GM23248 (cell line): ENCODE results near the gene KCNT1. TPM values are rescaled to one million over a fixed set of nuclear protein-coding genes. Genes with fewer than 3 reads are reported as not detected.

ENCODE experiments used
- DNase-seq: peaks from one replicate; pipeline ENCODE4 v3.0.0-alpha.2; 2015
- H2AFZ ChIP-seq: fragments of 200-600 bp; sonication (generic); 2 replicates; pipeline ENCODE4 v1.6.1; 2016; ENCODE audit warnings: antibody characterized with exemption
- H3F3A ChIP-seq: fragments of 200-600 bp; sonication (generic); 2 replicates; pipeline ENCODE4 v1.6.1; 2016; ENCODE audit warnings: mild to moderate bottlenecking, antibody characterized with exemption, mixed run types; ENCODE audit not compliant: insufficient read depth
- H3K27ac ChIP-seq: fragments of 200-600 bp; sonication (generic); 2 replicates; pipeline ENCODE4 v1.5.1; 2016; ENCODE audit warnings: mild to moderate bottlenecking
- H3K27me3 ChIP-seq: fragments of 200-600 bp; sonication (generic); replicated peaks from 2 replicates; pipeline ENCODE4 v1.6.1; 2016; ENCODE audit warnings: mild to moderate bottlenecking; ENCODE audit not compliant: insufficient read depth
- H3K36me3 ChIP-seq: fragments of 200-600 bp; sonication (generic); 2 replicates; pipeline ENCODE4 v1.6.1; 2016; ENCODE audit warnings: low read depth, mild to moderate bottlenecking
- H3K4me1 ChIP-seq: fragments of 200-600 bp; sonication (generic); 2 replicates; pipeline ENCODE4 v1.6.1; 2016; ENCODE audit warnings: mild to moderate bottlenecking; ENCODE audit not compliant: insufficient read depth
- H3K4me2 ChIP-seq: fragments of 200-600 bp; sonication (generic); one replicate; pipeline ENCODE4 v1.6.1; 2016; ENCODE audit warnings: mild to moderate bottlenecking; ENCODE audit not compliant: unreplicated experiment
- H3K4me3 ChIP-seq: fragments of 200-600 bp; sonication (generic); 2 replicates; pipeline ENCODE4 v1.5.1; 2016; ENCODE audit warnings: mild to moderate bottlenecking
- H3K79me2 ChIP-seq: fragments of 200-600 bp; sonication (generic); 2 replicates; pipeline ENCODE4 v1.6.1; 2016; ENCODE audit warnings: mild to moderate bottlenecking; ENCODE audit not compliant: insufficient read depth
- H3K9ac ChIP-seq: fragments of 200-600 bp; sonication (generic); 2 replicates; pipeline ENCODE4 v1.6.1; 2016; ENCODE audit warnings: mild to moderate bottlenecking
- H3K9me2 ChIP-seq: fragments of 200-600 bp; sonication (generic); 2 replicates; pipeline ENCODE4 v1.6.1; 2016; ENCODE audit warnings: mixed run types, mild to moderate bottlenecking, moderate library complexity; ENCODE audit not compliant: insufficient read depth
- H3K9me3 ChIP-seq: fragments of 200-600 bp; sonication (generic); one replicate; pipeline ENCODE4 v1.6.1; 2017; ENCODE audit warnings: low read depth
- H4K20me1 ChIP-seq: fragments of 200-600 bp; sonication (generic); 2 replicates; pipeline ENCODE4 v1.6.0; 2016; ENCODE audit not compliant: insufficient read depth
- EZH2 ChIP-seq: fragments of 200-600 bp; sonication (generic); IDR thresholded peaks from 2 replicates; pipeline ENCODE4 v1.6.1; 2018; ENCODE audit warnings: antibody characterized with exemption, mild to moderate bottlenecking; ENCODE audit not compliant: insufficient read depth, poor library complexity, severe bottlenecking
- EZH2phosphoT487 ChIP-seq: fragments of 200-600 bp; sonication (generic); IDR thresholded peaks from 2 replicates; pipeline ENCODE4 v1.6.1; 2018; ENCODE audit warnings: antibody characterized with exemption, moderate library complexity, mild to moderate bottlenecking, low read depth; ENCODE audit not compliant: insufficient read depth
- WGBS, 2 experiments: methylation state at CpG; one replicate each; pipeline ENCODE4 v1.1.6; 2015 to 2017; ENCODE audit warnings: low lambda C conversion rate in 2 of 2, low coverage in 1 of 2; ENCODE audit errors: missing lambda C conversion rate in 2 of 2; 5-methylcytosine and 5-hydroxymethylcytosine counted together
- in situ Hi-C: fragments of 300-500 bp; cut with MboI; formaldehyde crosslinking; loops from 2 replicates; pipeline ENCODE4 v1.15.0; 2020
- polyA plus RNA-seq: library from polyadenylated mRNA; unstranded; fragments of >200 nt; fragmentation: Nextera tagmentation; extraction: Ambion mirVana; gene quantifications from 2 replicates; pipeline ENCODE4 v1.2.1, GENCODE V29; 2016
- total RNA-seq: library from RNA; depleted of rRNA; stranded (reverse); fragments of >200 nt; shearing (Covaris generic); gene quantifications from 2 replicates; pipeline ENCODE4 v1.2.3, GENCODE V29; 2014

The KCNT1 gene
- total and polyA plus RNA-seq, 2 experiments from 2014 or later, result not detected

DNA sequence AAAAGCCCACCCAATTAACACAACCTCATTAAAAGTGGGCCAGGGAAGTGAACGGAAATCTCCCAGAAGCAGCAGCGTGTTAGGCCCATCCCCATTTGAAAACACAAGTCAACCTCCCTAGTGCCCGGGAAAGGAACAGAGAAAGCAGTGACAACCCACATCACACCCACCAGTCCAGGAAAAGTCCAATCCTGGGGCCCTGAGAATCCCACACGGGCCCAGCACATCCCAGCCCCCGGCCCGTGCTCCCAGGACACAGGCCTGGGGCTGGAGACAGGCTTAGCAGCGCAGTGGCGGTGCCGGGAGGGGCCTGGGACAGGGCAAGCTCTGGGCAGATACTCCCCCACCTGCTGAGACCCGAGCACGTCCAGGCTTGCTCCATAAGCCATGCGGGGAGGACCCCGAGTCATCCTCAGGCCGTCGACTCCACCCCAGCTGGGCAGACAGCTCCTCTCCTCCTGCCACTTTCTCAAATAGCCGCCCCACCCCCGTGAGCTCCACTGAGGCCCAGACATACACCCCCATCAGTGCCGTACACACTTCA is 101.0 kb downstream of the KCNT1 start:
- H3K4me3 ChIP-seq, result no peak overlapping the region
- no peaks in the 10 kb centered on the region for H3K9me3 ChIP-seq
- H4K20me1 ChIP-seq, result no peaks in the 10 kb centered on the region
- DNase-seq, result no peak
- H3K9ac ChIP-seq, result no peak overlapping the region
- in situ Hi-C loops, result no loop called here
- 60 to 64% methylated on average over 18 of the region's 18 CpGs for WGBS, 2 experiments
- H3K4me2 ChIP-seq, result no peak overlapping the region
- no peaks in the 10 kb centered on the region for H3K79me2 ChIP-seq
- H3K9me2 ChIP-seq, result no peaks in the 10 kb centered on the region
- H3K36me3 ChIP-seq, result no peaks in the 10 kb centered on the region
- H3K27me3 ChIP-seq, result no peaks in the 10 kb centered on the region
- H3F3A ChIP-seq, result no peaks in the 10 kb centered on the region
- no peak overlapping the region for H3K27ac ChIP-seq
- H2AFZ ChIP-seq, result no peak overlapping the region
- H3K4me1 ChIP-seq, result no peaks in the 10 kb centered on the region
- TF ChIP-seq EZH2phosphoT487 (no peak), EZH2 (no peak)

DNA sequence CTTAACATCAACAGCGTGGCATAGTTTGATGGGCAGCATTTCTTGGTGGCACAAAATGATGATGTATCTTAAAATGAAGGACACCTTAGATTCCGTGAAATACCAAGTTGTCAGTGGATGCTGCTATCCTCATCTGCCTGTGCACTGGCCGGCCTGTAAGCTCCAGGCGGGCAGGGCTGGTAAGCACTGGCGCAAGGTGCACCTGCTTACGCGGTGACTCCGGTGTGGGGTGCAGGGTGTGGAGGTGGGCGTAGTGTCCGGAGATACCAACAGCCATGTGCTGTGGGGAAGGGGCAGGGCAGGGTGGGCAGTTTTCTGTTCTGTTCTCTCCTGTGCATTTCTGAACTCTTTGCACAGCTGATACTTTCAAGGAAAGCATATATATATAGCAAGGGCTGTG is 101.5 kb downstream of the KCNT1 start:
- in situ Hi-C loops, result no loop called here
- no peak for DNase-seq
- no peaks in the 10 kb centered on the region for H3K79me2 ChIP-seq
- WGBS, 2 experiments, result 89 to 94% methylated on average over 7 to 10 of the region's 10 CpGs
- no peaks in the 10 kb centered on the region for H3F3A ChIP-seq
- H3K9me3 ChIP-seq, result no peaks in the 10 kb centered on the region
- H3K27me3 ChIP-seq, result no peaks in the 10 kb centered on the region
- H3K9ac ChIP-seq, result no peak overlapping the region
- no peak for TF ChIP-seq EZH2
- no peak for TF ChIP-seq EZH2phosphoT487
- no peak overlapping the region for H2AFZ ChIP-seq
- no peak overlapping the region for H3K27ac ChIP-seq
- H3K4me3 ChIP-seq, result no peak overlapping the region
- no peaks in the 10 kb centered on the region for H3K9me2 ChIP-seq
- H4K20me1 ChIP-seq, result no peaks in the 10 kb centered on the region
- no peaks in the 10 kb centered on the region for H3K4me1 ChIP-seq
- no peaks in the 10 kb centered on the region for H3K36me3 ChIP-seq
- no peak overlapping the region for H3K4me2 ChIP-seq

DNA sequence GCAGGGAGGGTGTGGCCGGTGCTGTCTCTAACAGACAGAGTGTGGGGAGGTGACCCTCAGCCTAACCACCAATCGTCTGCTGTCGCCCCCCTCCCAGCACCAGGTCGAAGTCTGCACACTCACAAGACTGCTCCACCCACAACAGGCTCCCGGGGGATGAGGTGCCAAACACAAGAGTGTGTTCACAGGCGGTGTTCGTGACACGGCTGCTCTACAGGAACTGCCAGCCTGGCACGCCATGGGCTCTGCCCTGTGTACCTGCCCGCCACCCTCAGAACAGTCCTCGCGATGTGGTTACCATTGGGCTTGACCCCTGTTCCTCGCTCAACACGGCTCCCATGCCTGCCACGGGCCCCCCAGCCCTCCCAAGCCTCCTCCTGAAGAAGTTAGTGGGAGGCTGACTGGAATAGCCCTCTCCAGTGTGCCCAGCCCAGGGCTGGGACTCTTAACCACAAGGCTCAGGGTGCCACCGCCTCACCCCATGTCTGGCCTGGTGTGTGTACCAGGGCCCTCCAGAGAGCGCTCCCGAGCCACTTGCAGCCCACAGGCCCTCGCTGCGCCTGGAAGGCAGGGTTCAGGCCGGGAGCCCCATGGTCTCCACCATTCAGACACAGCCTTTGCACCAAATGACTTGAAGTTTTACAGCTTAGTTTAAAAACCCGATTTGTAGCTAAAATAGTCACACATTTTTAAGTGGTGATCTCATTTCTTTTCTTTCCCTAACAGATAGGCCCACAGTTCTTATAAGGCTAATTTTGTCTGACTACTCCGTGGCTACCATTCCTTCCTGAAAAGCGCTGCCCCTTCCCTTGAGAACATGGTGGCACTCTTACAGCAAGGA is 102.8 kb downstream of the KCNT1 start:
- Histone ChIP-seq H3K9ac (no peak overlapping the region), H3F3A (peaks cover 9% of the 10 kb centered on the region; the same call in 1 of the 2 replicates), H3K4me3 (no peak overlapping the region), H3K36me3 (no peaks in the 10 kb centered on the region), H3K79me2 (no peaks in the 10 kb centered on the region), H3K9me3 (no peaks in the 10 kb centered on the region), H3K4me2 (no peak overlapping the region), H3K4me1 (peaks cover 6% of the 10 kb centered on the region; the same call in 1 of the 2 replicates), H2AFZ (no peak overlapping the region), H3K27ac (no peak overlapping the region), H3K9me2 (no peaks in the 10 kb centered on the region), H3K27me3 (no peaks in the 10 kb centered on the region), H4K20me1 (no peaks in the 10 kb centered on the region)
- 82 to 86% methylated on average over 24 of the region's 24 CpGs for WGBS, 2 experiments
- TF ChIP-seq EZH2phosphoT487, result no peak
- TF ChIP-seq EZH2, result no peak
- peak; percentile 37 for DNase-seq
- in situ Hi-C loops, result no loop called here

DNA sequence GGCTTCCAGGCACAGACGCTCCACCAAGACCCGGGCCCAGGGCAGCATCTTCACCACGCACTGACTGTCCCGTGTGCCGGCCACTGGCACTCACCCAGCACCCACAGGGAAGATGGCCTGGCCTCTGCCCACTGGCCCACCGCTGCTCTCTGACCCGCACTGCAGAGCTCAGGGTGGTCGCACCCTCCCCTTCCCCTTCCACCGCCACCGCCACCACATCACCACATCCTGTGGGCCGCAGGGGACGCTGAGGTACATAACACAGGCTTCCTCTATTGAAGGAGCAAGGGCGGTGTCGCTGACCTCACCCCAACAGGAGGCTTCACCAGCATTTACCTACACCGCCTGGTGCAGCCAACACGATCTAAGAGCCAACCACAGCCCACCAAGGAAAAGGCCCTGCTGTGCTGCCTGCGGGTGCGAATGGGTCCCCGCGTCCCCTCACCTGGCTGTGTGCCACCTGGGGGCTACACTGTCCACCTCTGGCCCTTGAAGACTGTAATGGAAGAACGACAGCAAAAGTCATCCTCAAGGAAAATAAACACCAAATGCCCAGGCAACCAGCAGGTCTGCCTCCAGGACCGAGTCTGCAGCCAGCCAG is 103.5 kb downstream of the KCNT1 start:
- Histone ChIP-seq H3K4me2 (no peak overlapping the region), H3K9ac (no peak overlapping the region), H3K27me3 (no peaks in the 10 kb centered on the region), H3K4me1 (peaks cover 6% of the 10 kb centered on the region; the same call in 1 of the 2 replicates), H3K27ac (no peak overlapping the region), H3K4me3 (no peak overlapping the region), H3K9me2 (no peaks in the 10 kb centered on the region), H4K20me1 (no peaks in the 10 kb centered on the region), H3K9me3 (no peaks in the 10 kb centered on the region), H3F3A (peaks cover 9% of the 10 kb centered on the region; the same call in 1 of the 2 replicates), H3K36me3 (no peaks in the 10 kb centered on the region), H3K79me2 (no peaks in the 10 kb centered on the region), H2AFZ (no peak overlapping the region)
- TF ChIP-seq EZH2phosphoT487, result no peak
- no peak for TF ChIP-seq EZH2
- DNase-seq, result no peak
- in situ Hi-C loops, result no loop called here
- WGBS, 2 experiments, result 90 to 94% methylated on average over 22 of the region's 22 CpGs
